SK-N-SH (cell line): ENCODE data around the gene HIVEP2. TPM values are rescaled to one million over a fixed set of nuclear protein-coding genes. Genes with fewer than 3 reads are reported as not detected.

Experiments
- CTCF ChIA-PET: fragments of 300-600, 350-600 bp; formaldehyde crosslinking; extraction: SDS; loops from one replicate; lab custom pipeline; 2021; lab: Yijun Ruan, JAX
- POLR2A ChIA-PET: fragments of 350-600 bp; sonication (Branson Sonifier 250); formaldehyde crosslinking; extraction: SDS; loops from one replicate; lab custom pipeline; 2020; ENCODE audit warnings: antibody characterized with exemption, inconsistent platforms; lab: Yijun Ruan, JAX
- DNase-seq: peaks from one replicate; pipeline ENCODE4 v3.0.0; 2012
- H2AFZ ChIP-seq: fragments of 200-600 bp; sonication (generic); 2 replicates; pipeline ENCODE4 v1.8.1; 2016; ENCODE audit warnings: antibody characterized with exemption, mild to moderate bottlenecking, low read depth
- H3F3A ChIP-seq: fragments of 200-600 bp; sonication (generic); replicated peaks from 2 replicates; pipeline ENCODE3; 2016; ENCODE audit warnings: antibody characterized with exemption, mild to moderate bottlenecking; ENCODE audit not compliant: insufficient read depth
- H3K27ac ChIP-seq, 2 experiments: fragments of 200-500 bp in 1 of 2; fragments of 200-600 bp in 1 of 2; sonication (Bioruptor generic) in 1 of 2; sonication (generic), shearing (Covaris generic) in 1 of 2; 2 replicates each; pipeline versions ENCODE4 v1.5.1 to v1.6.1; 2014 to 2016; ENCODE audit warnings: low read depth in 2 of 2, inconsistent platforms in 1 of 2, low read length in 1 of 2, mild to moderate bottlenecking in 1 of 2, mixed read lengths in 1 of 2
- H3K27me3 ChIP-seq: fragments of 200-600 bp; sonication (generic), shearing (Covaris generic); 2 replicates; pipeline ENCODE4 v1.6.1; 2016; ENCODE audit warnings: mixed run types; ENCODE audit not compliant: insufficient read depth
- H3K36me3 ChIP-seq, 2 experiments: fragments of 200-500 bp in 1 of 2; fragments of 200-600 bp in 1 of 2; sonication (Bioruptor generic) in 1 of 2; sonication (generic) in 1 of 2; replicated peaks in 1 of 2; 2 replicates each; pipeline versions ENCODE3 to v1.5.1; 2014 to 2016; ENCODE audit warnings: low read length in 1 of 2, mild to moderate bottlenecking in 1 of 2; ENCODE audit not compliant: insufficient read depth in 2 of 2, control insufficient read depth in 1 of 2
- H3K4me1 ChIP-seq, 2 experiments: fragments of 200-500 bp in 1 of 2; fragments of 200-600 bp in 1 of 2; sonication (Bioruptor generic) in 1 of 2; sonication (generic), shearing (Covaris generic) in 1 of 2; 2 replicates each; pipeline versions ENCODE4 v1.5.1 to v1.6.1; 2014 to 2016; ENCODE audit warnings: low read depth in 1 of 2, low read length in 1 of 2, mixed run types in 1 of 2; ENCODE audit not compliant: insufficient read depth in 2 of 2, control insufficient read depth in 1 of 2
- H3K4me2 ChIP-seq: fragments of 200-600 bp; sonication (generic), shearing (Covaris generic); 2 replicates; pipeline ENCODE4 v1.6.1; 2017; ENCODE audit warnings: mixed run types
- H3K4me3 ChIP-seq, 2 experiments: fragments of 200-500 bp in 1 of 2; fragments of 200-600 bp in 1 of 2; sonication (Bioruptor generic) in 1 of 2; sonication (generic), shearing (Covaris generic) in 1 of 2; 2 replicates each; pipeline versions ENCODE4 v1.5.1 to v1.8.1; 2014 to 2016; ENCODE audit warnings: low read depth in 2 of 2, inconsistent platforms in 1 of 2, low read length in 1 of 2, mild to moderate bottlenecking in 1 of 2, mixed read lengths in 1 of 2, moderate library complexity in 1 of 2
- H3K79me2 ChIP-seq: fragments of 200-600 bp; sonication (generic); 2 replicates; pipeline ENCODE4 v1.8.1; 2017; ENCODE audit warnings: mild to moderate bottlenecking; ENCODE audit not compliant: insufficient read depth
- H3K9ac ChIP-seq: fragments of 200-600 bp; sonication (generic); 2 replicates; pipeline ENCODE4 v1.6.1; 2017; ENCODE audit warnings: mixed run types
- H3K9me2 ChIP-seq: fragments of 200-600 bp; sonication (generic); 2 replicates; pipeline ENCODE4 v1.6.1; 2017; ENCODE audit warnings: mixed run types
- H3K9me3 ChIP-seq: fragments of 200-600 bp; sonication (generic); 2 replicates; pipeline ENCODE4 v1.6.1; 2017; ENCODE audit warnings: mixed run types, mild to moderate bottlenecking, moderate library complexity
- H4K20me1 ChIP-seq: fragments of 200-600 bp; sonication (generic); 2 replicates; pipeline ENCODE4 v1.6.1; 2017; ENCODE audit warnings: mild to moderate bottlenecking, mixed run types; ENCODE audit not compliant: insufficient read depth
- EP300 ChIP-seq, 2 experiments: IDR thresholded peaks; 2 replicates each; pipeline versions ENCODE4 v1.4.0 to v1.6.1; 2012; ENCODE audit warnings: borderline replicate concordance in 1 of 2, low read depth in 1 of 2, low read length in 1 of 2
- FOSL2 ChIP-seq: IDR thresholded peaks from 2 replicates; pipeline ENCODE4 v1.4.0; 2012; ENCODE audit warnings: low read depth, mild to moderate bottlenecking, moderate library complexity, borderline replicate concordance
- FOXM1 ChIP-seq: IDR thresholded peaks from 2 replicates; pipeline ENCODE4 v1.4.0; 2012; ENCODE audit warnings: low read depth, mild to moderate bottlenecking
- GABPA ChIP-seq: IDR thresholded peaks from 2 replicates; pipeline ENCODE4 v1.4.0; 2012; ENCODE audit warnings: low read depth, mild to moderate bottlenecking
- GATA2 ChIP-seq: sonication (generic); formaldehyde crosslinking; IDR thresholded peaks from 2 replicates; pipeline ENCODE4 v1.5.0; 2020; ENCODE audit warnings: mild to moderate bottlenecking, missing genetic modification reagents
- JUND ChIP-seq: IDR thresholded peaks from 2 replicates; pipeline ENCODE4 v1.4.0; 2012
- MEF2A ChIP-seq: IDR thresholded peaks from 2 replicates; pipeline ENCODE4 v1.4.0; 2012; ENCODE audit warnings: low read depth, borderline replicate concordance
- MXI1 ChIP-seq: IDR thresholded peaks from 2 replicates; pipeline ENCODE4 v1.6.1; 2012; ENCODE audit warnings: mild to moderate bottlenecking, low read depth, low read length, improper control_type of control experiment
- NFIC ChIP-seq: IDR thresholded peaks from 2 replicates; pipeline ENCODE4 v1.4.0; 2012; ENCODE audit warnings: borderline replicate concordance
- NRF1 ChIP-seq: IDR thresholded peaks from 2 replicates; pipeline ENCODE4 v1.6.1; 2012; ENCODE audit warnings: low read depth, mild to moderate bottlenecking, low read length
- POLR2AphosphoS5 ChIP-seq: IDR thresholded peaks from 2 replicates; pipeline ENCODE4 v1.6.1; 2012; ENCODE audit warnings: low read depth, low read length
- RAD21 ChIP-seq: IDR thresholded peaks from 2 replicates; pipeline ENCODE4 v1.6.1; 2012; ENCODE audit warnings: mild to moderate bottlenecking, low read length
- RCOR1 ChIP-seq: fragments of 150-350 bp; IDR thresholded peaks from 2 replicates; pipeline ENCODE4 v1.6.1; 2017; ENCODE audit warnings: antibody characterized with exemption, low read length
- TAF1 ChIP-seq: IDR thresholded peaks from 2 replicates; pipeline ENCODE4 v1.6.1; 2012; ENCODE audit warnings: low read depth, mild to moderate bottlenecking, low read length, moderate library complexity, borderline replicate concordance
- TCF12 ChIP-seq: IDR thresholded peaks from 2 replicates; pipeline ENCODE4 v1.4.0; 2012
- TEAD4 ChIP-seq: IDR thresholded peaks from 2 replicates; pipeline ENCODE4 v1.4.0; 2012; ENCODE audit warnings: mild to moderate bottlenecking, borderline replicate concordance; ENCODE audit not compliant: insufficient read depth
- YY1 ChIP-seq: IDR thresholded peaks from 2 replicates; pipeline ENCODE4 v1.4.0; 2012; ENCODE audit warnings: low read depth, mild to moderate bottlenecking
- WGBS: methylation state at CpG from one replicate; pipeline ENCODE4 v1.1.6; 2017; ENCODE audit warnings: low lambda C conversion rate; 5-methylcytosine and 5-hydroxymethylcytosine counted together
- polyA plus RNA-seq, 3 experiments: library from polyadenylated mRNA; depleted of rRNA; stranded (reverse); fragments of >200 nt; gene quantifications; 2 replicates each; pipeline ENCODE4 v1.2.3, GENCODE V29; 2012
- TF ChIP-seq, protein P1 (sequence below): IDR thresholded peaks from 2 replicates; pipeline ENCODE4; 2012
- TF ChIP-seq, protein P2 (sequence below): fragments of 150-350 bp; IDR thresholded peaks from 2 replicates; pipeline ENCODE4 v1.6.1; 2017; ENCODE audit warnings: antibody characterized with exemption, low read length, low read depth, borderline replicate concordance
- TF ChIP-seq, protein P3 (sequence below): IDR thresholded peaks from 2 replicates; pipeline ENCODE4 v1.4.0; 2012; ENCODE audit warnings: low read depth
- TF ChIP-seq, protein P4 (sequence below): IDR thresholded peaks from 2 replicates; pipeline ENCODE4 v1.4.0; 2012; ENCODE audit warnings: low read depth, borderline replicate concordance

Gene HIVEP2
- polyA plus RNA-seq, 1 of the 3 experiments (the other 2 are of a cell fraction) = 2.5 TPM

DNA sequence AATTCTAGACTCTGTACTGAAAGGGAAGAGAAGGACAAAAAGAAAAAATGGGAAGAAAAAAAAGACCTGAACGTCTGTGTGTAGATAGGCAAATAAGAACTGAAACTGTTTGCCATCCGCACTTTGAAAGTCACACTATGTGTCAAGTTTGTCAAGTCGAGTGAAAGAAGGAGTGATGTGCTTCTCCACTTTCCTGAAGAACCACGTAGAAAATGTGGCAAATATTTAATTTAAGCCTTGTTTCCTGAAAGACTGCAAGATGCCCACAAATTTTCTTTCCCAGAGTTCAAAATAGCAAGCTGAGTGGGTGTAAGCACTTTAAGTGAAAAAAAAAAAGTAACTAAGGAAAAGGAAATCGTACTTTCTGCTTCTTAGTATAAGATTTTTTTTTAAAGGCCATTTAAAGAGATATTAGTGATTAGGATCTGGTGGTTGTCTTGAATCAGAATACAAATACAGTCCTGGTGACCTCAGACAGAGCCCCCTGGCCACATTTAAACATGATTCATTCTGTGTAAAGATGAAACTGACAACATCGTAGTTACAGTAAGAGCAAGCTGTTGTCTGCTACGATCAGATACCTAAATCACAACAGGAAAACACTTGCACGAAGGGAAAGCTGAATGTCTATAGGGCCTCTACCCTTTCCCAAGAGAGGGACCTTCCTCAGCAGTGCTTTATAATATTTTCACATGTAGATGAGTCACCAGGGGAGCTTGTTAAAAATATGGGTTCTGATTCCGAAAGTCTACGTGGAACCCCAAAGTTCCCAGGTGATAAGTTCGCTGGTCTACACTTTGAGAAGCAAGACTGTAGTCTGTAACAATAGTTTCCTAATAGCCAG is 102.3 kb downstream of the HIVEP2 start:
- Histone ChIP-seq H3K27ac (peak overlapping the region; percentile 99), H2AFZ (peak overlapping the region; percentile 76; the same call in 1 of the 2 replicates), H3K79me2 (peaks cover 52% of the 10 kb centered on the region), H3K4me2 (peak overlapping the region; percentile 91), H4K20me1 (no peaks in the 10 kb centered on the region), H3F3A (peaks cover 57% of the 10 kb centered on the region), H3K9me2 (no peaks in the 10 kb centered on the region), H3K27me3 (no peaks in the 10 kb centered on the region)
- WGBS = 27% methylated on average over 11 of the region's 11 CpGs
- POLR2A ChIA-PET = interaction anchor here (1.2 kb wide), 1 partner anchor 140 kb away, joined by 4 read pairs; no protein-coding TSS in a partner anchor
- TF ChIP-seq, protein P1, sequence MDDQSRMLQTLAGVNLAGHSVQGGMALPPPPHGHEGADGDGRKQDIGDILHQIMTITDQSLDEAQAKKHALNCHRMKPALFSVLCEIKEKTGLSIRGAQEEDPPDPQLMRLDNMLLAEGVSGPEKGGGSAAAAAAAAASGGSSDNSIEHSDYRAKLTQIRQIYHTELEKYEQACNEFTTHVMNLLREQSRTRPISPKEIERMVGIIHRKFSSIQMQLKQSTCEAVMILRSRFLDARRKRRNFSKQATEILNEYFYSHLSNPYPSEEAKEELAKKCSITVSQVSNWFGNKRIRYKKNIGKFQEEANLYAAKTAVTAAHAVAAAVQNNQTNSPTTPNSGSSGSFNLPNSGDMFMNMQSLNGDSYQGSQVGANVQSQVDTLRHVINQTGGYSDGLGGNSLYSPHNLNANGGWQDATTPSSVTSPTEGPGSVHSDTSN = peak; percentile 74
- TF ChIP-seq TAF1 (no peak), TCF12 (peak; percentile 76), JUND (peak; percentile 73), RAD21 (no peak), GABPA (no peak), TEAD4 (0 out of 2 replicates have a peak, but pooled peaks have one; percentile 19), GATA2 (CRISPR knock-in tag) (peak; percentile 84), EP300 (IDR thresholded peaks at IDR 0.05; ENCODE audit: borderline replicate concordance in 1 of 2, low read depth in 1 of 2, low read length in 1 of 2) (peak; percentile 73 to 84; a peak in 3 of 4 replicates), RCOR1 (peak; percentile 52; the same call in 1 of the 2 replicates), MEF2A (peak; percentile 45; the same call in 1 of the 2 replicates), FOSL2 (0 out of 2 replicates have a peak, but pooled peaks have one; percentile 51), FOXM1 (no peak), NRF1 (no peak), NFIC (peak; percentile 42), POLR2AphosphoS5 (peak; percentile 40; the same call in 1 of the 2 replicates), YY1 (no peak), MXI1 (no peak)
- TF ChIP-seq, protein P2, sequence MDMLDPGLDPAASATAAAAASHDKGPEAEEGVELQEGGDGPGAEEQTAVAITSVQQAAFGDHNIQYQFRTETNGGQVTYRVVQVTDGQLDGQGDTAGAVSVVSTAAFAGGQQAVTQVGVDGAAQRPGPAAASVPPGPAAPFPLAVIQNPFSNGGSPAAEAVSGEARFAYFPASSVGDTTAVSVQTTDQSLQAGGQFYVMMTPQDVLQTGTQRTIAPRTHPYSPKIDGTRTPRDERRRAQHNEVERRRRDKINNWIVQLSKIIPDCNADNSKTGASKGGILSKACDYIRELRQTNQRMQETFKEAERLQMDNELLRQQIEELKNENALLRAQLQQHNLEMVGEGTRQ = no peak
- TF ChIP-seq, protein P3, sequence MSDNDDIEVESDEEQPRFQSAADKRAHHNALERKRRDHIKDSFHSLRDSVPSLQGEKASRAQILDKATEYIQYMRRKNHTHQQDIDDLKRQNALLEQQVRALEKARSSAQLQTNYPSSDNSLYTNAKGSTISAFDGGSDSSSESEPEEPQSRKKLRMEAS = 0 out of 2 replicates have a peak, but pooled peaks have one; percentile 17
- TF ChIP-seq, protein P4, sequence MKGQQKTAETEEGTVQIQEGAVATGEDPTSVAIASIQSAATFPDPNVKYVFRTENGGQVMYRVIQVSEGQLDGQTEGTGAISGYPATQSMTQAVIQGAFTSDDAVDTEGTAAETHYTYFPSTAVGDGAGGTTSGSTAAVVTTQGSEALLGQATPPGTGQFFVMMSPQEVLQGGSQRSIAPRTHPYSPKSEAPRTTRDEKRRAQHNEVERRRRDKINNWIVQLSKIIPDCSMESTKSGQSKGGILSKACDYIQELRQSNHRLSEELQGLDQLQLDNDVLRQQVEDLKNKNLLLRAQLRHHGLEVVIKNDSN = no peak
- TF ChIP-seq, all 33 proteins: peak for 12
- peak overlapping the region; percentile 19 to 32; a peak in 3 of 4 replicates for H3K4me3 ChIP-seq
- H3K9ac ChIP-seq = peak overlapping the region; percentile 82
- peak; percentile 25 for DNase-seq
- peaks cover 44 to 53% of the 10 kb centered on the region in 2 experiments for H3K4me1 ChIP-seq
- no peaks in the 10 kb centered on the region for H3K9me3 ChIP-seq
- no peaks in the 10 kb centered on the region for H3K36me3 ChIP-seq
- CTCF ChIA-PET = interaction anchor here (0.7 to 1.9 kb wide), 7 partner anchors 10 to 368 kb away, joined by 3 to 7 read pairs (median 3); no protein-coding TSS in a partner anchor
